ENCODE measurements around the gene BSG. TPM values are rescaled to one million over a fixed set of nuclear protein-coding genes. Genes with fewer than 3 reads are reported as not detected.

BSG gene
- total RNA-seq, 4 donors from 2014 or later, result 313 to 793 (median 445) TPM

DNA sequence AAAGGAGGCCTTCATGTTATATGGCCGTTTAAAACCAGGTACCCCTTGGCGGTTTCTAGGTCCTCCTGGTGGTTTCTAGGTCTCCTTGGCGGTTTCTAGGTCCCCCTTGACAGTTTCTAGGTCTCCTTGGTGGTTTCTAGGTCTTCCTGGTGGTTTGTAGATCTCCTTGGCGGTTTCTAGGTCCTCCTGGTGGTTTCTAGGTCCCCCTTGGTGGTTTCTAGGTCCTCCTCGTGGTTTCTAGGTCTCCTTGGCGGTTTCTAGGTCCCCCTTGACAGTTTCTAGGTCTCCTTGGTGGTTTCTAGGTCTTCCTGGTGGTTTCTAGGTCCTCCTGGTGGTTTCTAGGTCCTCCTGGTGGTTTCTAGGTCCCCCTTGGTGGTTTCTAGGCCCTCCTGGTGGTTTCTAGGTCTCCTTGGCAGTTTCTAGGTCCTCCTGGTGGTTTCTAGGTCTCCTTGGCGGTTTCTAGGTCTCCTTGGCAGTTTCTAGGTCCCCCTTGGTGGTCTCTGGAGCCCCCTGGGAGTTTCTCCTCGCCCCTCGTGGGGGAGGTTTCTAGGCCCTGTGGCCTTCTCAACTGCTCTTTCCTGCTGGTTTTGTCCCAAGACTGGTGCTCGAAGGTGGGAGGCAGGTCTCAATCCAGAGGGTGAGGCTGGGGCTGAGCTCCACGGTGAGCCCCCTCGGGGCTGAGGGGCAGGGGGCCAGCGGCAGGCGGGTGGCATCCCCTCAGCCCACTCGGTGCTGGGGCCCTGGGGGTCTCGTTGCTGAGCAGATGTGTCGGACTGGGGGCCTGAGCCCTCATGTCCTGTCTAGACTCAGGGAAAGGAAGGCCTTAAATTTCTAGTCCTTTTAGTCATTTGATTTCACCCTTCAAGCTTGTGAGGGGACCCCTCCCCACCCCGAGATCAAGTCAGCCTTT, 25.3 kb downstream of the BSG start:
- TF ChIP-seq, protein P1, sequence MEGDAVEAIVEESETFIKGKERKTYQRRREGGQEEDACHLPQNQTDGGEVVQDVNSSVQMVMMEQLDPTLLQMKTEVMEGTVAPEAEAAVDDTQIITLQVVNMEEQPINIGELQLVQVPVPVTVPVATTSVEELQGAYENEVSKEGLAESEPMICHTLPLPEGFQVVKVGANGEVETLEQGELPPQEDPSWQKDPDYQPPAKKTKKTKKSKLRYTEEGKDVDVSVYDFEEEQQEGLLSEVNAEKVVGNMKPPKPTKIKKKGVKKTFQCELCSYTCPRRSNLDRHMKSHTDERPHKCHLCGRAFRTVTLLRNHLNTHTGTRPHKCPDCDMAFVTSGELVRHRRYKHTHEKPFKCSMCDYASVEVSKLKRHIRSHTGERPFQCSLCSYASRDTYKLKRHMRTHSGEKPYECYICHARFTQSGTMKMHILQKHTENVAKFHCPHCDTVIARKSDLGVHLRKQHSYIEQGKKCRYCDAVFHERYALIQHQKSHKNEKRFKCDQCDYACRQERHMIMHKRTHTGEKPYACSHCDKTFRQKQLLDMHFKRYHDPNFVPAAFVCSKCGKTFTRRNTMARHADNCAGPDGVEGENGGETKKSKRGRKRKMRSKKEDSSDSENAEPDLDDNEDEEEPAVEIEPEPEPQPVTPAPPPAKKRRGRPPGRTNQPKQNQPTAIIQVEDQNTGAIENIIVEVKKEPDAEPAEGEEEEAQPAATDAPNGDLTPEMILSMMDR (IDR thresholded peaks at IDR 0.05; ENCODE audit: low read depth), result no peak

GRCh38 chr19:601310-601709, 28.9 kb downstream of the BSG start:
- TF ChIP-seq, protein P1 (IDR thresholded peaks at IDR 0.05; ENCODE audit: low read depth), result no peak

GRCh38 chr19:601790-602189, 29.4 kb downstream of the BSG start:
- TF ChIP-seq, protein P1 (IDR thresholded peaks at IDR 0.05; ENCODE audit: low read depth), result no peak

DNA sequence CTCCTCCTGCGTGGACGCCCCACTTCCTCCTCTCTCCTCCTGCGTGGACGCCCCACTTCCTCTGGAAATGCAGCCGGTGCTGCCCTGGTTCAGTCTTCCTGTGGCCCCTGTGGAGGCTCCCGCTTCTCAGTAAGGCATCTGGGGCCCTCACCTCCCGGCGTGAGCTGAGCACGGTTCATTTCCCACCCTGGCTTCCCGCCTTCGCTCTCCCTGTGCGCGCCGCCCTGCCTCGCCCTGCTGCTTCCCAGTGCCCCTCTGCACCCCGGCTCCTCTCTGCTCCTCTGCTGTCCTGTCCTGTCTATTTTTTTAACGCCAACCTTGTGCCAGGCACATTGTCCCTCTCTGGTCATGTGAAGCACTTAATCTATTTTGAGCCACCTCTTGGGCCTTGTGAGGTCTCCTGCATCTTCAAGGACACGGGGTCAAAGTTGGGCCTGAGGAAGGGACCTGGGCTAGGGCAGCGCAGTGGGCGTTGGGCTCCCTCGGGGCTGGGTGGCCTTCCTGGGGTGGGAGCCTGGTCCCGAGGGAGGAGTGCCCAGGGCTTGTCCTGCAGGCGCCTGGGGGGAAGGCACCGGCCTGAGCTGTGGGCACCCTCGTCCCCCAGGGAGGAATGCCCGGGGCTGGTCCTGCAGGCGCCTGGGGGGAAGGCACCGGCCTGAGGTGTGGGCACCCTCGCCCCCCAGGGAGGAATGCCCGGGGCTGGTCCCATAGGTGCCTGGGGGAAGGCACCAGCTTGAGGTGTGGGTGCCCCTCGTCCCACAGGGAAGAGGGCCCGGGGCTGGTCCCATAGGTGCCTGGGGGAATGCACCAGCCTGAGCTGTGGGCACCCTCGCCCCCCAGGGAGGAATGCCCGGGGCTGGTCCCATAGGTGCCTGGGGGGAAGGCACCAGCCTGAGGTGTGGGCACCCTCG, 30.2 kb downstream of the BSG start:
- TF ChIP-seq, protein P1 (IDR thresholded peaks at IDR 0.05; ENCODE audit: low read depth), result no peak

DNA sequence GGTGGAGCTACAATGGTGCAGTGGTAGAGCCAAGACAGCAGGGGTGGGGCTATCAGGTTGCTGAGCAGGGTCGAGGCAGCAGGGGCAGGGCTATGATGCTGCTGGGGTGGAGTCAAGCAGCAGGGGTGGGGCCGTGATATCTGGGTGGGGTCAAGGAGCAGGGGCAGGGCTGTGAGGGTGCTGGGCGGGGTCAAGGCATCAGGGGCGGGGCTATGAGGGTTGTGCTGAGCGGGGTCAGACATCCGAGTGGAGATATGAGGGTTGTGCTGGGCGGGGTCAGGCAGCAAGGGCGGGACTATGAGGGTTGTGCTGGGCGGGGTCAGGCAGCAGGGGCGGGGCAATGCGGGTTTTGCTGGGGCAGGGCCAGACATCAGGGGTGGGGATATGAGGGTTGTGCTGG, 32.0 kb downstream of the BSG start:
- TF ChIP-seq, protein P1 (IDR thresholded peaks at IDR 0.05; ENCODE audit: low read depth), result no peak

GRCh38 chr19:607301-608154, 35.1 kb downstream of the BSG start:
- TF ChIP-seq, protein P1 (IDR thresholded peaks at IDR 0.05; ENCODE audit: low read depth), result no peak

Data from subcutaneous adipose tissue (tissue), 4 donors.